Ovary (tissue), 9 donors: ENCODE results near the gene TEX261. TPM values are rescaled to one million over a fixed set of nuclear protein-coding genes. Genes with fewer than 3 reads are reported as not detected.

Experiments used
- DNase-seq, 5 donors: peaks; one replicate each; pipeline ENCODE4 v3.0.0-alpha.2; 2019 to 2020
- H3K27ac ChIP-seq, 2 donors: fragments of 200-600 bp; one replicate each; pipeline versions ENCODE4 v1.5.1 to v1.8.0; 2019 to 2022
- H3K27me3 ChIP-seq: fragments of 200-600 bp; one replicate; pipeline ENCODE4 v1.8.0; 2022
- H3K36me3 ChIP-seq: fragments of 200-600 bp; sonication (generic); one replicate; pipeline ENCODE4 v1.5.1; 2019
- H3K4me1 ChIP-seq: one replicate; pipeline ENCODE4 v1.8.1; 2013; ENCODE audit warnings: mild to moderate bottlenecking, moderate library complexity; ENCODE audit not compliant: insufficient read depth
- H3K4me3 ChIP-seq: fragments of 200-600 bp; sonication (generic); one replicate; pipeline ENCODE4 v1.5.1; 2017
- H3K9me3 ChIP-seq, 2 donors: fragments of 200-600 bp in 1 of 2; sonication (generic) in 1 of 2; one replicate each; pipeline versions ENCODE4 v1.5.1 to v1.8.1; 2013 to 2019; ENCODE audit warnings: mild to moderate bottlenecking in 1 of 2, moderate library complexity in 1 of 2
- EP300 ChIP-seq: sonication (generic); formaldehyde crosslinking; IDR thresholded peaks from one replicate; pipeline ENCODE4 v1.6.1; 2017; ENCODE audit warnings: antibody characterized with exemption
- POLR2A ChIP-seq: fragments of 450-650 bp; IDR thresholded peaks from one replicate; pipeline ENCODE4 v1.6.1; 2017; ENCODE audit warnings: antibody characterized with exemption, mild to moderate bottlenecking, moderate library complexity
- WGBS, 3 donors: extraction: QIAGEN DNeasy Blood & Tissue Kit in 1 of 3; methylation state at CpG; one replicate each; pipeline versions ENCODE4 v1.1.5 to v1.1.7; 2013 to 2017; 5-methylcytosine and 5-hydroxymethylcytosine counted together
- intact Hi-C, 4 donors: fragments of 100-400 bp; cut with DNase I; formaldehyde crosslinking; loops; one replicate each; pipeline versions ENCODE4 v1.11.0 to v1.15.1; 2022 to 2023
- polyA plus RNA-seq, 2 donors: library from polyadenylated mRNA; stranded (reverse); fragments of 200-250 nt in 1 of 2; fragments of 350-450 nt in 1 of 2; fragmentation: Illumina TruSeq in 1 of 2; extraction: RNeasy Lipid Tissue Mini Kit (QIAGEN cat#74804) in 1 of 2; gene quantifications; one replicate each; pipeline ENCODE4 v1.2.3, GENCODE V29; 2013 to 2014
- total RNA-seq, 7 donors: library from RNA; depleted of rRNA in 2 of 7; stranded (reverse); fragments of >200 nt in 2 of 7; fragmentation: NEBNext Ultra II Directional in 3 of 7; extraction: Animal tissue kit (Norgen Biotek cat#: 25700) in 3 of 7; gene quantifications; one replicate each; pipeline versions ENCODE4 v1.1.0 to v1.2.4, GENCODE V29; 2016 to 2023
- TF ChIP-seq, protein P1 (sequence below), 3 donors: fragments of 450-650 bp in 2 of 3; fragments of 200-600 bp in 1 of 3; IDR thresholded peaks; one replicate each; pipeline versions ENCODE4 v1.5.1 to v1.8.0; 2016 to 2022; ENCODE audit warnings: antibody characterized with exemption in 3 of 3, mild to moderate bottlenecking in 1 of 3
- donor health status: DM: no; HTN: no; CAD: no; lungs with moderate emphysema.
- donor health status: DM: no; HTN: no; CAD: no.
- donor health status: Bipolar disorder and iron deficiency.
- donor health status: DM: yes; HTN: yes; CAD: no.
- donor health status: DM: no; HTN: no; CAD: no.
- donor health status: DM: yes; HTN: yes; CAD: no.

The TEX261 gene
- total and polyA plus RNA-seq, 9 donors = 21.6 to 132 (median 57.3) TPM

DNA sequence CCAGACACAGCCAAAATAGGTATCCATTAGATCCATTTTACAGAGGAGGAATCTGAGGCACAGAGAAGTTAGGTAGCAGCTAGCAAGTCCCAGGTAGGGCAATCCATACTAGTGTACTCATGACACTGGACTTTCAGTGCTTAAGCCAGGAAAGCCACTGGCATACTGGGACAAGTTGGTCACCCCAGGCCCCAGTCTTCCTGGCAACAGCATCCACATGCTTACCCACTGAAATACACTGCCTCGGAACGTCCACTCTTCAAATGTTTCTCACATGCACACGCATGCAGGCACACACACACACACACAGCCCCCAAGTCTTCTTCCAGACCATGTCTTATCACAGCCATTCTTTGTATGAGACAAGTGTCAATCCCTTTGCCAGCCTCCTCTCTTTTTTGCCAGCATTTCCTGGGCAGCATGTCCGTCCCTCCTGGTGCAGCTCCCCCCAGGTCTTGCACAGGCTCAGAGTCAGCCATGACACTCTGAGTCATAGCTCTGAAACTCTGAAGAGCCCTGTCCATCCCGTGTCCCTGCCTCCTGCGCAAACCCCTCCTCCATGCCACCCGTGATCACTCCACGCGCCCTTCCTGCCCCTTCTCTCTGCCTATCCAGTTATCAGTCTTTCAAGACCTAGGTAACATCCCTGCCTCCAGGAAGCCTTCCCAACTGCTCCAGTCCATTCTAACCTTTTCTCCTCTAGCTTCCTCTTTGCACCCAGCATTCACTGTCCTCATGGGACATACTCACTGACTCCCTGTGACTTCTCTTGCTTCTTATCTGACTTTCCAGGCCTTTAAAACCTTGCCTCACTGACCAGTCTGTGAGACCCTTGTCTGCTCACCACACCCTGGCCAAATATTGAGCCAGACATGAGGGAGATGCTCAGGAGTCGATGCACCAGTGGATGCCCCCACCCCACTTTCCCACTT, 10.9 kb upstream of the TEX261 start:
- intact Hi-C loops = no loop called here
- Histone ChIP-seq H3K36me3 (no peaks in the 10 kb centered on the region), H3K27me3 (no peaks in the 10 kb centered on the region), H3K9me3 (no peaks in the 10 kb centered on the region), H3K27ac (no peak overlapping the region), H3K4me1 (peaks cover 4% of the 10 kb centered on the region), H3K4me3 (no peak overlapping the region)
- TF ChIP-seq, protein P1, sequence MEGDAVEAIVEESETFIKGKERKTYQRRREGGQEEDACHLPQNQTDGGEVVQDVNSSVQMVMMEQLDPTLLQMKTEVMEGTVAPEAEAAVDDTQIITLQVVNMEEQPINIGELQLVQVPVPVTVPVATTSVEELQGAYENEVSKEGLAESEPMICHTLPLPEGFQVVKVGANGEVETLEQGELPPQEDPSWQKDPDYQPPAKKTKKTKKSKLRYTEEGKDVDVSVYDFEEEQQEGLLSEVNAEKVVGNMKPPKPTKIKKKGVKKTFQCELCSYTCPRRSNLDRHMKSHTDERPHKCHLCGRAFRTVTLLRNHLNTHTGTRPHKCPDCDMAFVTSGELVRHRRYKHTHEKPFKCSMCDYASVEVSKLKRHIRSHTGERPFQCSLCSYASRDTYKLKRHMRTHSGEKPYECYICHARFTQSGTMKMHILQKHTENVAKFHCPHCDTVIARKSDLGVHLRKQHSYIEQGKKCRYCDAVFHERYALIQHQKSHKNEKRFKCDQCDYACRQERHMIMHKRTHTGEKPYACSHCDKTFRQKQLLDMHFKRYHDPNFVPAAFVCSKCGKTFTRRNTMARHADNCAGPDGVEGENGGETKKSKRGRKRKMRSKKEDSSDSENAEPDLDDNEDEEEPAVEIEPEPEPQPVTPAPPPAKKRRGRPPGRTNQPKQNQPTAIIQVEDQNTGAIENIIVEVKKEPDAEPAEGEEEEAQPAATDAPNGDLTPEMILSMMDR (IDR thresholded peaks at IDR 0.05) = no peak
- no peak for TF ChIP-seq POLR2A
- no peak for TF ChIP-seq EP300
- DNase-seq = no peak
- WGBS, 3 donors = 72 to 78% (median 74%) methylated on average over 10 of the region's 10 CpGs

DNA sequence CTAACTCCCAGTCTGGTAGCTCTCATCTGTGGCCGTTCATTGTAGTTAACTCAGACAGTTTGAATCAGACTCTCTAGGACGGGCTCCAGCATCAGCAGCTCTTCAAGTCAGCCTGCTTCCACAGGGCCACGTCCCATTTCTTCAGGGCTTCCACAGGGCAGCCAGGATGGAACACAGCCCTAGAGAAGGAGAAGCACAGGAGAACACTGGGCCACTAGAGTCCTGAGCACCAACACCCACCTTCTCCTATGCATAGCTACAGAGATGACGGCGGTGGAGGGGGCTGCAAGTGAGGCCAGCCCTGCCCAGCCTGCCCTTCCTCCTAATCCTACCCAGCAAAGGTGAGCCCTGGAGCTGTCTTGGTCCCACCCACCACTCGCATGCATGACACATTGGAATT, 10.2 kb upstream of the TEX261 start:
- Histone ChIP-seq H3K4me3 (no peak overlapping the region), H3K36me3 (no peaks in the 10 kb centered on the region), H3K4me1 (peaks cover 4% of the 10 kb centered on the region), H3K27me3 (no peaks in the 10 kb centered on the region), H3K9me3 (no peaks in the 10 kb centered on the region), H3K27ac (no peak overlapping the region)
- WGBS, 3 donors = 80 to 87% (median 81%) methylated on average over 6 of the region's 6 CpGs
- DNase-seq = peak in 1 of 5 donors; percentile 5
- TF ChIP-seq EP300 (no peak), POLR2A (no peak)
- TF ChIP-seq, protein P1 (IDR thresholded peaks at IDR 0.05) = no peak
- intact Hi-C loops = no loop called here

DNA sequence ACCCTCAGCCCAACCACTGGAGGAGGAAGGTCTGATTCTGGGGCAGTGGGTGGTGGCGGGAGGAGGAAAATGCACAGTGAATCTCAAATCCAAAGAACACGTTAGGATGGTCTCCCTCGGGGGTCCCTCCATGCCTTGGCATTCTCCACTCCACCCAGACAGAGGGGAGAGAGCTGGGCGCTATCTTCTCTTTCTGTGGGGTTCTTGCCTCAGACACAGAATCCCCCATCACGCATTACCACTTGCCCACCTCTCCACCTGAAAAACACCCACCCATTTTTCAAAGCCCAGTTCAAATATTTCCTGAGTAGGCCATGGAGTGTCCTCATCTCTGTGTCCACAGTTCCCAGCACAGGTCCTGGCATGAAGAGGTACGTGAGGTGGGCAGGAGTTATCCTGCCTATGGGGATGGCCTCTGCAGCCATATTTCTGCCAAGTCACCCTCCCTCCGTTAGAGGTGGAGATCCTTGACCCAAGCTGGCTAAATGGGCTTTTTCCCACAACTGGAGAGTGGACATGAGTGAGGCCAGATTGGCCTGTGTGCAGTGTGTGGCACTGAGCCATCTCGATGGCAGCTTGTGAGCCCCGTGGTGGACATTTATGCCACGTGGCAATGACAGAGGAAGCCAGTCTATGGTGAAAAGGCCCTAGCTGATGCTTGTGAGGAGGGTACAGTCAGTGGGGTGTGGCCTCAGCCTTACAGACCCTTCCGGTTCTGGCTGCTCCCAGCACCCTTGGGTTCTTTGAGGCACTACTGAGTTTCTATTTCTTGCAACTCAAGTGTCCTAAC, 9.5 kb upstream of the TEX261 start:
- 73 to 79% (median 74%) methylated on average over 11 of the region's 11 CpGs for WGBS, 3 donors
- TF ChIP-seq, protein P1 (IDR thresholded peaks at IDR 0.05) = no peak
- TF ChIP-seq POLR2A (no peak), EP300 (no peak)
- intact Hi-C loops = no loop called here
- DNase-seq = no peak
- no peak overlapping the region for H3K27ac ChIP-seq
- no peaks in the 10 kb centered on the region for H3K36me3 ChIP-seq
- H3K9me3 ChIP-seq = no peaks in the 10 kb centered on the region
- no peaks in the 10 kb centered on the region for H3K27me3 ChIP-seq
- peaks cover 4% of the 10 kb centered on the region for H3K4me1 ChIP-seq
- H3K4me3 ChIP-seq = no peak overlapping the region

DNA sequence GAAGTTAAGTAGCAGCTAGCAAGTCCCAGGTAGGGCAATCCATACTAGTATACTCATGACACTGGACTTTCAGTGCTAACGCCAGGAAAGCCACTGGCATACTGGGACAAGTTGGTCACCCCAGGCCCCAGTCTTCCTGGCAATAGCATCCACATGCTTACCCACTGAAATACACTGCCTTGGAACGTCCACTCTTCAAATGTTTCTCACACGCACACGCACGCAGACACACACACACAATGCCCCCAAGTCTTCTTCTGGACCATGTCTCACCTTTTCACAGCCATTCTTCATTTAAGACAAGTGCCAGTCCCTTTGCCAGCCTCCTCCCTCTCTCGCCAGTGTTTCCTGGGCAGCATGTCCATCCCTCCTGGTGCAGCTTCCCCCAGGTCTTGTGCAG, 8.7 kb upstream of the TEX261 start:
- intact Hi-C loops = no loop called here
- WGBS, 3 donors = 74 to 79% (median 74%) methylated on average over 6 of the region's 6 CpGs

More for the DNA sequence above, 8.7 kb upstream of the TEX261 start:
- no peak overlapping the region for H3K27ac ChIP-seq
- no peaks in the 10 kb centered on the region for H3K36me3 ChIP-seq
- no peaks in the 10 kb centered on the region for H3K9me3 ChIP-seq
- no peak for TF ChIP-seq EP300
- TF ChIP-seq, protein P1 (IDR thresholded peaks at IDR 0.05) = no peak
- no peak for TF ChIP-seq POLR2A
- H3K4me3 ChIP-seq = no peak overlapping the region
- no peak for DNase-seq
- no peaks in the 10 kb centered on the region for H3K27me3 ChIP-seq
- H3K4me1 ChIP-seq = peaks cover 4% of the 10 kb centered on the region
